Liver (tissue), 9 donors: Measurements from ENCODE around the gene TNS1. TPM values are rescaled to one million over a fixed set of nuclear protein-coding genes. Genes with fewer than 3 reads are reported as not detected.

Experiments
- DNase-seq: peaks from one replicate; pipeline ENCODE4 v3.0.0-alpha.2; 2017; ENCODE audit warnings: low spot score
- H3K27ac ChIP-seq, 2 donors: one replicate each; pipeline ENCODE4 v1.7.0; 2013; ENCODE audit warnings: inconsistent platforms in 2 of 2, low read length in 2 of 2, control low read depth in 1 of 2, low read depth in 1 of 2, mild to moderate bottlenecking in 1 of 2
- H3K27me3 ChIP-seq, 4 donors: one replicate each; pipeline versions ENCODE4 v1.6.1 to v1.7.0; 2013; ENCODE audit warnings: low read length in 3 of 4, inconsistent platforms in 1 of 4, mild to moderate bottlenecking in 1 of 4, moderate library complexity in 1 of 4; ENCODE audit not compliant: control insufficient read depth in 4 of 4, insufficient read depth in 4 of 4
- H3K36me3 ChIP-seq, 4 donors: one replicate each; pipeline versions ENCODE4 v1.6.1 to v1.7.0; 2013; ENCODE audit warnings: low read length in 3 of 4, mild to moderate bottlenecking in 3 of 4, low read depth in 1 of 4, moderate library complexity in 1 of 4; ENCODE audit not compliant: control insufficient read depth in 4 of 4, insufficient read depth in 3 of 4
- H3K4me1 ChIP-seq, 4 donors: one replicate each; pipeline versions ENCODE4 v1.6.1 to v1.7.0; 2013; ENCODE audit warnings: low read length in 3 of 4, mild to moderate bottlenecking in 3 of 4, moderate library complexity in 1 of 4; ENCODE audit not compliant: control insufficient read depth in 4 of 4, insufficient read depth in 4 of 4
- H3K4me3 ChIP-seq, 3 donors: one replicate each; pipeline versions ENCODE4 v1.6.1 to v1.7.0; 2013; ENCODE audit warnings: low read length in 3 of 3, control low read depth in 1 of 3, low read depth in 1 of 3, mild to moderate bottlenecking in 1 of 3
- H3K9ac ChIP-seq, 2 donors: one replicate each; pipeline ENCODE4 v1.7.0; 2013; ENCODE audit warnings: low read length in 2 of 2, mild to moderate bottlenecking in 2 of 2, moderate library complexity in 2 of 2, control low read depth in 1 of 2, low read depth in 1 of 2
- H3K9me3 ChIP-seq, 4 donors: one replicate each; pipeline versions ENCODE4 v1.6.1 to v1.7.0; 2013; ENCODE audit warnings: low read length in 3 of 4; ENCODE audit not compliant: control insufficient read depth in 4 of 4
- ATF3 ChIP-seq: IDR thresholded peaks from 2 replicates; pipeline ENCODE4 v1.6.1; 2016; ENCODE audit warnings: antibody characterized with exemption
- FOXA1 ChIP-seq: IDR thresholded peaks from 2 replicates; pipeline ENCODE4 v1.6.1; 2016; ENCODE audit warnings: antibody characterized with exemption
- GABPA ChIP-seq, 2 donors: IDR thresholded peaks in 1 of 2; conservative IDR thresholded peaks in 1 of 2; 2 replicates each; pipeline ENCODE4 v1.6.1; 2016; ENCODE audit warnings: antibody characterized with exemption in 2 of 2, mild to moderate bottlenecking in 1 of 2, moderate library complexity in 1 of 2
- HNF4A ChIP-seq, 2 donors: conservative IDR thresholded peaks; 2 replicates each; pipeline ENCODE4 v1.6.1; 2016; ENCODE audit warnings: antibody characterized with exemption in 2 of 2, mild to moderate bottlenecking in 2 of 2
- HNF4G ChIP-seq: IDR thresholded peaks from 2 replicates; pipeline ENCODE4 v1.6.1; 2016; ENCODE audit warnings: antibody characterized with exemption
- NR2F2 ChIP-seq: IDR thresholded peaks from 2 replicates; pipeline ENCODE4 v1.6.1; 2016; ENCODE audit warnings: antibody characterized with exemption
- RAD21 ChIP-seq, 2 donors: IDR thresholded peaks; 2 replicates each; pipeline ENCODE4 v1.6.1; 2016; ENCODE audit warnings: antibody characterized with exemption in 2 of 2, mild to moderate bottlenecking in 2 of 2
- REST ChIP-seq: IDR thresholded peaks from 2 replicates; pipeline ENCODE4 v1.6.1; 2016; ENCODE audit warnings: antibody characterized with exemption, mild to moderate bottlenecking
- RXRA ChIP-seq, 2 donors: IDR thresholded peaks; 2 replicates each; pipeline ENCODE4 v1.6.1; 2017 to 2018; ENCODE audit warnings: antibody characterized with exemption in 2 of 2, mild to moderate bottlenecking in 1 of 2
- SP1 ChIP-seq: IDR thresholded peaks from 2 replicates; pipeline ENCODE4 v1.6.1; 2018; ENCODE audit warnings: antibody characterized with exemption, mild to moderate bottlenecking
- TAF1 ChIP-seq: conservative IDR thresholded peaks from 2 replicates; pipeline ENCODE4 v1.6.1; 2016; ENCODE audit warnings: antibody characterized with exemption, mild to moderate bottlenecking
- YY1 ChIP-seq: IDR thresholded peaks from 2 replicates; pipeline ENCODE4 v1.6.1; 2016; ENCODE audit warnings: antibody characterized with exemption, mild to moderate bottlenecking
- ZBTB33 ChIP-seq: IDR thresholded peaks from 2 replicates; pipeline ENCODE4 v1.6.1; 2016; ENCODE audit warnings: antibody characterized with exemption
- WGBS: extraction: QIAGEN DNeasy Blood & Tissue Kit; methylation state at CpG from one replicate; pipeline ENCODE4 v1.1.7; 2013; 5-methylcytosine and 5-hydroxymethylcytosine counted together
- polyA plus RNA-seq, 2 donors: library from polyadenylated mRNA; stranded (reverse) in 1 of 2; unstranded in 1 of 2; fragments of 200-250 nt in 1 of 2; fragments of >200 nt in 1 of 2; fragmentation: Nextera tagmentation in 1 of 2; extraction: Ambion mirVana in 1 of 2; gene quantifications; one replicate each; pipeline versions ENCODE4 v1.2.1 to v1.2.3, GENCODE V29; 2013 to 2015
- total RNA-seq, 2 donors: library from RNA; depleted of rRNA; stranded (reverse); fragments of >200 nt; gene quantifications; one replicate each; pipeline ENCODE4 v1.2.3, GENCODE V29; 2014
- TF ChIP-seq, protein P1 (sequence below): IDR thresholded peaks from 2 replicates; pipeline ENCODE4 v1.6.1; 2016; ENCODE audit warnings: antibody characterized with exemption
- TF ChIP-seq, protein P2 (sequence below): fragments of 150-350 bp; IDR thresholded peaks from 2 replicates; pipeline ENCODE4 v1.5.1; 2017; ENCODE audit warnings: improper control_type of control experiment, low read depth, low read length; ENCODE audit not compliant: missing input control
- donor health status: healthy.
- donor health status: healthy.
- donor health status: healthy.
- donor health status: healthy.
- donor health status: healthy.

Gene TNS1
- total and polyA plus RNA-seq, 4 donors: 16.3 to 128 (median 57.3) TPM

- 74% methylated on average over 11 of the region's 11 CpGs for WGBS
- Histone ChIP-seq H3K9ac (no peak overlapping the region), H3K27me3 (no peaks in the 10 kb centered on the region), H3K4me3 (no peak overlapping the region), H3K9me3 (no peaks in the 10 kb centered on the region), H3K27ac (peak overlapping the region in 1 of 2 donors; percentile 12), H3K4me1 (no peaks in the 10 kb centered on the region), H3K36me3 (no peaks in the 10 kb centered on the region)
- DNase-seq: no peak
- TF ChIP-seq SP1: no peak
- TF ChIP-seq HNF4G: no peak
- no peak for TF ChIP-seq FOXA1
- no peak for TF ChIP-seq REST
- TF ChIP-seq ATF3: no peak
- TF ChIP-seq, protein P1, sequence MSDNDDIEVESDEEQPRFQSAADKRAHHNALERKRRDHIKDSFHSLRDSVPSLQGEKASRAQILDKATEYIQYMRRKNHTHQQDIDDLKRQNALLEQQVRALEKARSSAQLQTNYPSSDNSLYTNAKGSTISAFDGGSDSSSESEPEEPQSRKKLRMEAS: no peak
- TF ChIP-seq RXRA (IDR thresholded peaks at IDR 0.05): no peak
Observed at GRCh38 chr2:218003281-218003944, 618 bp upstream of the TNS1 start.

DNA sequence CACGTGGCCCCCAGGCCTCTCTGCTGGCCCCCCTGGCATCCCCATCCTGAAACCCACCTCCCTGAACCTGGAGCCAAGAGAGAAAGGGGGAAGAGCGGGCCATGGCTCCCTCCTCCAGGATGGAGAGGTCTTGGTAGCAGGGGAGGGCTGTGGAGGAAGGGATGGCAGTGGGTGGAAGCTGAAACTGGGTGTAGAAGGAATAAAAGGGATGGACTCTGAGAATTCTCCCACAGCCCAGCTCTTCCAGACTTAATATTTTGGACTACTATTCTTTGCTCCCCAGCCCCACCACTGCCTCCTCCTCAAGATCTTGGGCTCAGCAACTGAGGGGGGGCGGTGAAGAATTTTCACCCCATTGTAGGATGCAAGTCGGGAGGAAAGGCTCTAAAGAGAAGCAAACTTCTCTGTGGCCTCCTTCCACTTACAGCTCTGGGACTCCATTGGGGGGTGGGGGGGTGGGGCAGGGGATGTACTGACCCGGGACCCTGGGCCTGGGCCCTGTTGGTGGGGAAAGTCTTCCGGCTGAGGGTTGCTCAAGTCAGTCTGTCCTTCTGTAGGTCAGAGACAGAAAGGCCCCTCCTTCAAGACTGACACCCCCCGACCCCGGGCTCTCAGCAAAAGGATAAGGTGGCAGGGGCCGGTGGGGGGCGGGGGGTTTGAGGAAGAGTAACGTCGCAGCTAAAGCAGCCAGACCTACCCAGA, 501 bp downstream of the TNS1 start:
- H3K9me3 ChIP-seq: no peaks in the 10 kb centered on the region
- no peak for DNase-seq
- H3K4me1 ChIP-seq: no peaks in the 10 kb centered on the region
- no peaks in the 10 kb centered on the region for H3K27me3 ChIP-seq
- H3K36me3 ChIP-seq: no peaks in the 10 kb centered on the region
- H3K9ac ChIP-seq: no peak overlapping the region
- H3K27ac ChIP-seq: no peak overlapping the region
- WGBS: 57% methylated on average over 12 of the region's 12 CpGs
- TF ChIP-seq TAF1 (no peak), ZBTB33 (no peak), NR2F2 (no peak), SP1 (no peak), GABPA (IDR thresholded peaks at IDR 0.05 in 1 of 2, conservative IDR thresholded peaks at IDR 0.05 in 1 of 2) (no peak), HNF4A (conservative IDR thresholded peaks at IDR 0.05) (no peak), RAD21 (IDR thresholded peaks at IDR 0.05) (no peak), YY1 (no peak), REST (no peak)
- TF ChIP-seq, protein P2, sequence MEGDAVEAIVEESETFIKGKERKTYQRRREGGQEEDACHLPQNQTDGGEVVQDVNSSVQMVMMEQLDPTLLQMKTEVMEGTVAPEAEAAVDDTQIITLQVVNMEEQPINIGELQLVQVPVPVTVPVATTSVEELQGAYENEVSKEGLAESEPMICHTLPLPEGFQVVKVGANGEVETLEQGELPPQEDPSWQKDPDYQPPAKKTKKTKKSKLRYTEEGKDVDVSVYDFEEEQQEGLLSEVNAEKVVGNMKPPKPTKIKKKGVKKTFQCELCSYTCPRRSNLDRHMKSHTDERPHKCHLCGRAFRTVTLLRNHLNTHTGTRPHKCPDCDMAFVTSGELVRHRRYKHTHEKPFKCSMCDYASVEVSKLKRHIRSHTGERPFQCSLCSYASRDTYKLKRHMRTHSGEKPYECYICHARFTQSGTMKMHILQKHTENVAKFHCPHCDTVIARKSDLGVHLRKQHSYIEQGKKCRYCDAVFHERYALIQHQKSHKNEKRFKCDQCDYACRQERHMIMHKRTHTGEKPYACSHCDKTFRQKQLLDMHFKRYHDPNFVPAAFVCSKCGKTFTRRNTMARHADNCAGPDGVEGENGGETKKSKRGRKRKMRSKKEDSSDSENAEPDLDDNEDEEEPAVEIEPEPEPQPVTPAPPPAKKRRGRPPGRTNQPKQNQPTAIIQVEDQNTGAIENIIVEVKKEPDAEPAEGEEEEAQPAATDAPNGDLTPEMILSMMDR: no peak
- no peak overlapping the region for H3K4me3 ChIP-seq
